ENCODE measurements around the gene KCNIP1. TPM values are rescaled to one million over a fixed set of nuclear protein-coding genes. Genes with fewer than 3 reads are reported as not detected.

KCNIP1 gene
- total and polyA plus RNA-seq, 10 of the 15 experiments (the other 5 are each of a cell fraction or from before 2014, with no cell fraction given): not detected

DNA sequence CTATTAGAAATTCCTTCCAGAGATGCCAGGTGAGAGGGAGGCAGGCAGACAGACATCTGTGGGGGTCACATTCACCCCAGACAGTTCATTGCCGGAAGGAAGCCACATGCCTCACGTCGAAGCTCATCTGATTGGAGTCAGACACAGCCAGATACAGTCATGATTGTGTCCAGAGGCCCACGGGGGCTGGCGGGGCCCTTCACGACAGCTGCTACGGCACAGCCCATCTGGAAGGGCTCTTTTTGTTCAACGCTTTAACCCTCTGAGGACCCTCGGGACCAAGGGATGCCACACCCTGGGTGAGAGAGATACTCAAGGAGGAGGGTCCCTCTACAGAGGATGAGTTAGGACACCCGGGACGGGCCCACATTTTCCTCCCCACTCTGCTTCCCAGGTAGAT, 247.8 kb downstream of the KCNIP1 start:
- TF ChIP-seq BMI1 (IDR thresholded peaks at IDR 0.05; ENCODE audit: borderline replicate concordance): no peak

DNA sequence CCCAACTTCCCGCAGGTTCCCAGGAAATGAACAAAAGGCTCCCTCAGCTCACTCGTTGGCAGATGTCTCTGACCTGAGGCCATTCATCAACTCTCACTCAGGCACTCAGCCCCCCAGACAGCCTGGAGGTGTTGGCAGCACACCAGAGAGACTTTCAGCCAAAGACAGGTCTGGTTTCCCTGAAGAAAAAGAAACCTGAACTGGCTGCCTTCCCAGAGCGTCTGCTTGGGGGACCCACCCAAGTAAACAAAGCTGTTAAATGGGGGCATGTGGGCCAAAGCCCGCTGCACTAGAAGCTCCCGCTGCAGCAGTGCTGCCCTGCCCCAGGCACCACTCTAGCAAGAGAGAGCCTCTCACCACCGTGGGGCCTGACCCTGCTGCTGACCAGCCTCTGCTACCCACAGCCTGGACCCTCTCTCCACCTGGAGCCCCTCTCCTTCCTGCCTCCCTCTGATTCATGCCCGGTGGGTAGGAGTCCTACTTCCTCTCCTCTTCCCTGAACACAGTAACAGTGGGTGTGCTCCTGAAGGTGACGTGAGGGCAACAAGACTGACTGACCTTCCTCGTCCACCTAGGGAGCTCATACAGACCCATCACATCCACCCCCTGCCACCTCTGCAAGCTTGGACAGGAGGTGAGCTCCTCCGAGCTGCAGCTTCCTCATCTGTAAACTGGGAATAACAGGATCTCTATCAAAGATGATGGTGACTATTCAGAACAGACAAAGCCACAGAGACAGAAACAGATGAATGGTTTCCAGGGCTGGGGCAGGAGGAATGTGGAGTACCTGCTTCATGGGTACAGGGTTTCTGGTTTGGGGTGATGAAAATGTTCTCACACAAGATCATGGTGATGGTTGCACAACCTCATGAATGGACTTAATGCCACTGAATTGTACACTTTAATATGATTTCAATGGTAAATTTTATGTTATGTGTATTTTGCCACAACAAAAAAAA, 248.7 kb downstream of the KCNIP1 start:
- ChIA-PET SMC1A (ENCODE audit: uncharacterized antibody, unreplicated experiment) (no interaction called here), POLR2A (no interaction called here), CTCF (no interaction called here), RAD21 (ENCODE audit: unreplicated experiment) (interaction anchor here (1.1 kb wide), 1 partner anchor 39 kb away, joined by 3 read pairs; no protein-coding TSS in a partner anchor)
- in situ Hi-C loops (cut with MboI): no loop called here
- Histone ChIP-seq H3K4me1 (ENCODE audit: control insufficient read depth, insufficient read depth, low read length) (no peaks in the 10 kb centered on the region), H3K4me3 (no peak overlapping the region), H3K36me3 (ENCODE audit: control insufficient read depth in 2 of 2, insufficient read depth in 2 of 2, low read length in 1 of 2) (no peaks in the 10 kb centered on the region), H4K20me1 (ENCODE audit: control insufficient read depth, insufficient read depth) (no peaks in the 10 kb centered on the region), H3K27me3 (replicated peaks in 1 of 2; ENCODE audit: control insufficient read depth in 2 of 2, insufficient read depth in 2 of 2, low read length in 1 of 2) (peaks cover 2 to 6% of the 10 kb centered on the region in 2 experiments; a peak in 3 of 4 replicates), H3K9me3 (replicated peaks; ENCODE audit: control insufficient read depth, insufficient read depth, low read length) (no peaks in the 10 kb centered on the region), H3K27ac (ENCODE audit: control insufficient read depth, insufficient read depth) (no peak overlapping the region), H3K4me2 (ENCODE audit: control insufficient read depth, insufficient read depth) (no peak overlapping the region), H3K9ac (ENCODE audit: control insufficient read depth, insufficient read depth, low read length) (no peak overlapping the region), H2AFZ (ENCODE audit: control insufficient read depth, low read depth, low read length) (no peak overlapping the region), H3K79me2 (ENCODE audit: control insufficient read depth, insufficient read depth, low read length) (no peaks in the 10 kb centered on the region)
- no peak for FAIRE-seq
- TF ChIP-seq ETV6 (conservative IDR thresholded peaks at IDR 0.05 in 1 of 2, IDR thresholded peaks at IDR 0.05 in 1 of 2; ENCODE audit: borderline replicate concordance in 1 of 2, low read depth in 1 of 2): no peak
- no peak for TF ChIP-seq CBX5 (IDR thresholded peaks at IDR 0.05; ENCODE audit: low read depth)
- TF ChIP-seq, protein P1, sequence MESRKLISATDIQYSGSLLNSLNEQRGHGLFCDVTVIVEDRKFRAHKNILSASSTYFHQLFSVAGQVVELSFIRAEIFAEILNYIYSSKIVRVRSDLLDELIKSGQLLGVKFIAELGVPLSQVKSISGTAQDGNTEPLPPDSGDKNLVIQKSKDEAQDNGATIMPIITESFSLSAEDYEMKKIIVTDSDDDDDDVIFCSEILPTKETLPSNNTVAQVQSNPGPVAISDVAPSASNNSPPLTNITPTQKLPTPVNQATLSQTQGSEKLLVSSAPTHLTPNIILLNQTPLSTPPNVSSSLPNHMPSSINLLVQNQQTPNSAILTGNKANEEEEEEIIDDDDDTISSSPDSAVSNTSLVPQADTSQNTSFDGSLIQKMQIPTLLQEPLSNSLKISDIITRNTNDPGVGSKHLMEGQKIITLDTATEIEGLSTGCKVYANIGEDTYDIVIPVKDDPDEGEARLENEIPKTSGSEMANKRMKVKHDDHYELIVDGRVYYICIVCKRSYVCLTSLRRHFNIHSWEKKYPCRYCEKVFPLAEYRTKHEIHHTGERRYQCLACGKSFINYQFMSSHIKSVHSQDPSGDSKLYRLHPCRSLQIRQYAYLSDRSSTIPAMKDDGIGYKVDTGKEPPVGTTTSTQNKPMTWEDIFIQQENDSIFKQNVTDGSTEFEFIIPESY (IDR thresholded peaks at IDR 0.05): no peak
- no peak for TF ChIP-seq IKZF2 (IDR thresholded peaks at IDR 0.05)
- TF ChIP-seq ESRRA (IDR thresholded peaks at IDR 0.05; ENCODE audit: low read length): no peak
- TF ChIP-seq PML (IDR thresholded peaks at IDR 0.05; ENCODE audit: low read length): no peak
- TF ChIP-seq MYC (IDR thresholded peaks at IDR 0.05; ENCODE audit: insufficient read depth, insufficient read length, insufficient replicate concordance, low read length, severe bottlenecking): no peak
- TF ChIP-seq ZNF207 (IDR thresholded peaks at IDR 0.05; ENCODE audit: borderline replicate concordance): no peak
- TF ChIP-seq YBX1 (IDR thresholded peaks at IDR 0.05): no peak
- TF ChIP-seq LARP7 (IDR thresholded peaks at IDR 0.05): no peak
- no peak for ATAC-seq
- 20% methylated on average over 10 of the region's 10 CpGs for WGBS (ENCODE audit: insufficient coverage, insufficient replicate concordance, low lambda C conversion rate, missing lambda C conversion rate)
- intact Hi-C loops (cut with micrococcal nuclease; ENCODE audit: unreplicated experiment): no loop called here
- BruUV-seq (replicated peaks): no TSS peak
- DNase-seq (ENCODE audit: low read depth, low spot score): no peak

More for the DNA sequence above, 247.8 kb downstream of the KCNIP1 start:
- Histone ChIP-seq H3K4me2 (ENCODE audit: control insufficient read depth, insufficient read depth) (no peak overlapping the region), H3K9me3 (replicated peaks; ENCODE audit: control insufficient read depth, insufficient read depth, low read length) (no peaks in the 10 kb centered on the region), H3K4me3 (no peak overlapping the region), H2AFZ (ENCODE audit: control insufficient read depth, low read depth, low read length) (no peak overlapping the region), H4K20me1 (ENCODE audit: control insufficient read depth, insufficient read depth) (no peaks in the 10 kb centered on the region), H3K36me3 (ENCODE audit: control insufficient read depth in 2 of 2, insufficient read depth in 2 of 2, low read length in 1 of 2) (no peaks in the 10 kb centered on the region), H3K27ac (ENCODE audit: control insufficient read depth, insufficient read depth) (no peak overlapping the region), H3K4me1 (ENCODE audit: control insufficient read depth, insufficient read depth, low read length) (no peaks in the 10 kb centered on the region), H3K9ac (ENCODE audit: control insufficient read depth, insufficient read depth, low read length) (no peak overlapping the region), H3K79me2 (ENCODE audit: control insufficient read depth, insufficient read depth, low read length) (no peaks in the 10 kb centered on the region), H3K27me3 (replicated peaks in 1 of 2; ENCODE audit: control insufficient read depth in 2 of 2, insufficient read depth in 2 of 2, low read length in 1 of 2) (peaks cover 2 to 6% of the 10 kb centered on the region in 2 experiments; a peak in 3 of 4 replicates)
- RAD21 ChIA-PET (ENCODE audit: unreplicated experiment): interaction anchor here (0.6 kb wide), 1 partner anchor 146 kb away, joined by 4 read pairs; no protein-coding TSS in a partner anchor
- 23% methylated on average over 11 of the region's 11 CpGs for WGBS (ENCODE audit: insufficient coverage, insufficient replicate concordance, low lambda C conversion rate, missing lambda C conversion rate)
- no TSS peak for BruUV-seq (replicated peaks)
- CTCF ChIA-PET: interaction anchor here (2.1 kb wide), 1 partner anchor 40 kb away, joined by 6 read pairs; no protein-coding TSS in a partner anchor
- intact Hi-C loops (cut with micrococcal nuclease; ENCODE audit: unreplicated experiment): no loop called here
- POLR2A ChIA-PET: no interaction called here
- FAIRE-seq (no peak), DNase-seq (ENCODE audit: low read depth, low spot score) (no peak), ATAC-seq (no peak)
- SMC1A ChIA-PET (ENCODE audit: uncharacterized antibody, unreplicated experiment): no interaction called here
- in situ Hi-C loops (cut with MboI): no loop called here

All from GM12878 (cell line).